ENCODE results near the gene FBXO17.

FBXO17 gene

GRCh38 chr19:38908911-38909310, 66.6 kb downstream of the FBXO17 start:
- no peak overlapping the region for H4K8ac ChIP-seq (ENCODE audit: low read depth, low read length)
- no peak overlapping the region for H3K4me3 ChIP-seq (ENCODE audit: low read length)
- no peaks in the 10 kb centered on the region for H3K79me1 ChIP-seq (ENCODE audit: low read length)
- no peak overlapping the region for H3K9ac ChIP-seq (ENCODE audit: low read length)
- no peak for DNase-seq
- no peak overlapping the region for H3K56ac ChIP-seq (ENCODE audit: low read length)
- no peak overlapping the region for H3K4me2 ChIP-seq (ENCODE audit: low read length)
- no peak overlapping the region for H3K23ac ChIP-seq (ENCODE audit: low read length)
- H2BK120ac ChIP-seq (ENCODE audit: low read depth, low read length), result no peak overlapping the region
- no peak overlapping the region for H3K18ac ChIP-seq (ENCODE audit: low read length)
- H2AK5ac ChIP-seq (ENCODE audit: low read length), result no peak overlapping the region
- H3K4me1 ChIP-seq (ENCODE audit: control insufficient read depth, low read depth, low read length), result no peaks in the 10 kb centered on the region
- no CpG with 5 or more reads among the region's 10 CpGs for WGBS (ENCODE audit: extremely low coverage, insufficient coverage, low lambda C conversion rate)
- no peak overlapping the region for H2BK5ac ChIP-seq (ENCODE audit: low read length)
- peaks cover 2% of the 10 kb centered on the region for H3K36me3 ChIP-seq (ENCODE audit: control insufficient read depth, insufficient read depth, low read length)
- H2BK15ac ChIP-seq (replicated peaks; ENCODE audit: low read depth), result no peak overlapping the region
- H4K5ac ChIP-seq (ENCODE audit: low read length), result no peak overlapping the region
- no peak overlapping the region for H3K4ac ChIP-seq (ENCODE audit: low read depth, low read length)
- H3K79me2 ChIP-seq (ENCODE audit: control insufficient read depth, insufficient read depth, low read length), result no peaks in the 10 kb centered on the region
- no peaks in the 10 kb centered on the region for H3K27me3 ChIP-seq (ENCODE audit: insufficient read depth, low read length, poor library complexity)
- H3K27ac ChIP-seq (ENCODE audit: low read depth, low read length), result no peak overlapping the region

- Histone ChIP-seq H3K23ac (ENCODE audit: low read length) (no peak overlapping the region), H4K8ac (ENCODE audit: low read depth, low read length) (no peak overlapping the region), H3K4ac (ENCODE audit: low read depth, low read length) (no peak overlapping the region), H3K56ac (ENCODE audit: low read length) (no peak overlapping the region), H2BK5ac (ENCODE audit: low read length) (no peak overlapping the region), H3K4me3 (ENCODE audit: low read length) (no peak overlapping the region), H3K4me1 (ENCODE audit: control insufficient read depth, low read depth, low read length) (no peaks in the 10 kb centered on the region), H4K5ac (ENCODE audit: low read length) (no peak overlapping the region), H2AK5ac (ENCODE audit: low read length) (no peak overlapping the region), H3K9ac (ENCODE audit: low read length) (no peak overlapping the region), H3K36me3 (ENCODE audit: control insufficient read depth, insufficient read depth, low read length) (peaks cover 2% of the 10 kb centered on the region), H2BK15ac (replicated peaks; ENCODE audit: low read depth) (no peak overlapping the region), H3K18ac (ENCODE audit: low read length) (no peak overlapping the region), H3K4me2 (ENCODE audit: low read length) (no peak overlapping the region), H3K79me2 (ENCODE audit: control insufficient read depth, insufficient read depth, low read length) (no peaks in the 10 kb centered on the region), H2BK120ac (ENCODE audit: low read depth, low read length) (no peak overlapping the region), H3K27me3 (ENCODE audit: insufficient read depth, low read length, poor library complexity) (no peaks in the 10 kb centered on the region), H3K79me1 (ENCODE audit: low read length) (no peaks in the 10 kb centered on the region), H3K27ac (ENCODE audit: low read depth, low read length) (no peak overlapping the region)
- no CpG with 5 or more reads among the region's 12 CpGs for WGBS (ENCODE audit: extremely low coverage, insufficient coverage, low lambda C conversion rate)
- no peak for DNase-seq
These were observed 67.9 kb downstream of the FBXO17 start for GRCh38 chr19:38907670-38908069.

GRCh38 chr19:38907227-38907626, 68.3 kb downstream of the FBXO17 start:
- H2BK120ac ChIP-seq (ENCODE audit: low read depth, low read length), result no peak overlapping the region
- no peak overlapping the region for H4K8ac ChIP-seq (ENCODE audit: low read depth, low read length)
- no peaks in the 10 kb centered on the region for H3K4me1 ChIP-seq (ENCODE audit: control insufficient read depth, low read depth, low read length)
- DNase-seq, result no peak
- no peak overlapping the region for H3K4me3 ChIP-seq (ENCODE audit: low read length)
- no peak overlapping the region for H3K4ac ChIP-seq (ENCODE audit: low read depth, low read length)
- no peaks in the 10 kb centered on the region for H3K79me1 ChIP-seq (ENCODE audit: low read length)
- H3K56ac ChIP-seq (ENCODE audit: low read length), result no peak overlapping the region
- H3K36me3 ChIP-seq (ENCODE audit: control insufficient read depth, insufficient read depth, low read length), result peaks cover 2% of the 10 kb centered on the region
- H3K79me2 ChIP-seq (ENCODE audit: control insufficient read depth, insufficient read depth, low read length), result no peaks in the 10 kb centered on the region
- H3K27me3 ChIP-seq (ENCODE audit: insufficient read depth, low read length, poor library complexity), result no peaks in the 10 kb centered on the region
- no peak overlapping the region for H2BK5ac ChIP-seq (ENCODE audit: low read length)
- no peak overlapping the region for H3K9ac ChIP-seq (ENCODE audit: low read length)
- no peak overlapping the region for H2BK15ac ChIP-seq (replicated peaks; ENCODE audit: low read depth)
- H3K4me2 ChIP-seq (ENCODE audit: low read length), result no peak overlapping the region
- no peak overlapping the region for H4K5ac ChIP-seq (ENCODE audit: low read length)
- H2AK5ac ChIP-seq (ENCODE audit: low read length), result no peak overlapping the region
- no peak overlapping the region for H3K27ac ChIP-seq (ENCODE audit: low read depth, low read length)
- H3K23ac ChIP-seq (ENCODE audit: low read length), result no peak overlapping the region
- WGBS (ENCODE audit: extremely low coverage, insufficient coverage, low lambda C conversion rate), result no CpG with 5 or more reads among the region's 29 CpGs
- no peak overlapping the region for H3K18ac ChIP-seq (ENCODE audit: low read length)

GRCh38 chr19:38905620-38906019, 69.9 kb downstream of the FBXO17 start:
- Histone ChIP-seq H3K36me3 (ENCODE audit: control insufficient read depth, insufficient read depth, low read length) (peaks cover 2% of the 10 kb centered on the region), H3K27me3 (ENCODE audit: insufficient read depth, low read length, poor library complexity) (no peaks in the 10 kb centered on the region), H3K9ac (ENCODE audit: low read length) (no peak overlapping the region), H3K18ac (ENCODE audit: low read length) (no peak overlapping the region), H3K4me1 (ENCODE audit: control insufficient read depth, low read depth, low read length) (no peaks in the 10 kb centered on the region), H3K56ac (ENCODE audit: low read length) (no peak overlapping the region), H2BK15ac (replicated peaks; ENCODE audit: low read depth) (no peak overlapping the region), H3K79me2 (ENCODE audit: control insufficient read depth, insufficient read depth, low read length) (no peaks in the 10 kb centered on the region), H4K8ac (ENCODE audit: low read depth, low read length) (no peak overlapping the region), H3K23ac (ENCODE audit: low read length) (no peak overlapping the region), H3K79me1 (ENCODE audit: low read length) (no peaks in the 10 kb centered on the region), H3K4ac (ENCODE audit: low read depth, low read length) (no peak overlapping the region), H2BK120ac (ENCODE audit: low read depth, low read length) (no peak overlapping the region), H3K4me2 (ENCODE audit: low read length) (no peak overlapping the region), H4K5ac (ENCODE audit: low read length) (no peak overlapping the region), H2BK5ac (ENCODE audit: low read length) (no peak overlapping the region), H3K27ac (ENCODE audit: low read depth, low read length) (no peak overlapping the region), H2AK5ac (ENCODE audit: low read length) (no peak overlapping the region), H3K4me3 (ENCODE audit: low read length) (no peak overlapping the region)
- DNase-seq, result no peak
- no CpG with 5 or more reads among the region's 4 CpGs for WGBS (ENCODE audit: extremely low coverage, insufficient coverage, low lambda C conversion rate)

GRCh38 chr19:38904581-38905539, 70.7 kb downstream of the FBXO17 start:
- Histone ChIP-seq H3K79me1 (ENCODE audit: low read length) (no peaks in the 10 kb centered on the region), H2BK15ac (replicated peaks; ENCODE audit: low read depth) (no peak overlapping the region), H3K9ac (ENCODE audit: low read length) (no peak overlapping the region), H4K8ac (ENCODE audit: low read depth, low read length) (no peak overlapping the region), H3K36me3 (ENCODE audit: control insufficient read depth, insufficient read depth, low read length) (peaks cover 2% of the 10 kb centered on the region), H3K27me3 (ENCODE audit: insufficient read depth, low read length, poor library complexity) (no peaks in the 10 kb centered on the region), H3K4ac (ENCODE audit: low read depth, low read length) (no peak overlapping the region), H3K4me2 (ENCODE audit: low read length) (no peak overlapping the region), H4K5ac (ENCODE audit: low read length) (no peak overlapping the region), H3K4me1 (ENCODE audit: control insufficient read depth, low read depth, low read length) (no peaks in the 10 kb centered on the region), H3K23ac (ENCODE audit: low read length) (no peak overlapping the region), H3K18ac (ENCODE audit: low read length) (no peak overlapping the region), H3K56ac (ENCODE audit: low read length) (no peak overlapping the region), H3K27ac (ENCODE audit: low read depth, low read length) (no peak overlapping the region), H2BK5ac (ENCODE audit: low read length) (no peak overlapping the region), H2BK120ac (ENCODE audit: low read depth, low read length) (no peak overlapping the region), H2AK5ac (ENCODE audit: low read length) (no peak overlapping the region), H3K4me3 (ENCODE audit: low read length) (no peak overlapping the region), H3K79me2 (ENCODE audit: control insufficient read depth, insufficient read depth, low read length) (no peaks in the 10 kb centered on the region)
- no CpG with 5 or more reads among the region's 35 CpGs for WGBS (ENCODE audit: extremely low coverage, insufficient coverage, low lambda C conversion rate)
- DNase-seq, result no peak
